ENCODE data around the gene KDM2A.

KDM2A gene

GRCh38 chr11:67282876-67283371 lies 163.9 kb downstream of the KDM2A start:
- no peak for ATAC-seq (ENCODE audit: low read depth)
- Histone ChIP-seq H3K36me3 (ENCODE audit: low read depth) (peaks cover 67% of the 10 kb centered on the region), H3K27ac (ENCODE audit: poor library complexity, severe bottlenecking) (no peak overlapping the region), H3K4me3 (ENCODE audit: severe bottlenecking) (no peak overlapping the region), H3K4me1 (ENCODE audit: insufficient read depth, poor library complexity, severe bottlenecking) (no peaks in the 10 kb centered on the region), H3K9me3 (ENCODE audit: severe bottlenecking) (no peaks in the 10 kb centered on the region), H3K27me3 (ENCODE audit: insufficient read depth, poor library complexity, severe bottlenecking) (no peaks in the 10 kb centered on the region)
- no peak for TF ChIP-seq CTCF (IDR thresholded peaks at IDR 0.05; ENCODE audit: poor library complexity, severe bottlenecking)
- no peak for DNase-seq (ENCODE audit: low spot score)

- no peak for TF ChIP-seq CTCF (IDR thresholded peaks at IDR 0.05; ENCODE audit: poor library complexity, severe bottlenecking)
- H3K9me3 ChIP-seq (ENCODE audit: severe bottlenecking): no peaks in the 10 kb centered on the region
- no peak overlapping the region for H3K27ac ChIP-seq (ENCODE audit: poor library complexity, severe bottlenecking)
- ATAC-seq (ENCODE audit: low read depth): no peak
- no peaks in the 10 kb centered on the region for H3K27me3 ChIP-seq (ENCODE audit: insufficient read depth, poor library complexity, severe bottlenecking)
- no peak for DNase-seq (ENCODE audit: low spot score)
- H3K36me3 ChIP-seq (ENCODE audit: low read depth): peaks cover 65% of the 10 kb centered on the region
- H3K4me1 ChIP-seq (ENCODE audit: insufficient read depth, poor library complexity, severe bottlenecking): no peaks in the 10 kb centered on the region
- H3K4me3 ChIP-seq (ENCODE audit: severe bottlenecking): no peak overlapping the region
Observed at GRCh38 chr11:67283481-67283963, 164.5 kb downstream of the KDM2A start.

- Histone ChIP-seq H3K9me3 (ENCODE audit: severe bottlenecking) (no peaks in the 10 kb centered on the region), H3K27ac (ENCODE audit: poor library complexity, severe bottlenecking) (no peak overlapping the region), H3K4me1 (ENCODE audit: insufficient read depth, poor library complexity, severe bottlenecking) (no peaks in the 10 kb centered on the region), H3K36me3 (ENCODE audit: low read depth) (peaks cover 50% of the 10 kb centered on the region), H3K27me3 (ENCODE audit: insufficient read depth, poor library complexity, severe bottlenecking) (no peaks in the 10 kb centered on the region), H3K4me3 (ENCODE audit: severe bottlenecking) (no peak overlapping the region)
- DNase-seq (ENCODE audit: low spot score): no peak
- no peak for ATAC-seq (ENCODE audit: low read depth)
- TF ChIP-seq CTCF (IDR thresholded peaks at IDR 0.05; ENCODE audit: poor library complexity, severe bottlenecking): no peak
Observed at GRCh38 chr11:67284811-67285540, 165.9 kb downstream of the KDM2A start.

GRCh38 chr11:67285541-67286498 lies 166.8 kb downstream of the KDM2A start:
- DNase-seq (ENCODE audit: low spot score): no peak
- peaks cover 51% of the 10 kb centered on the region for H3K36me3 ChIP-seq (ENCODE audit: low read depth)
- H3K27ac ChIP-seq (ENCODE audit: poor library complexity, severe bottlenecking): no peak overlapping the region
- no peak for TF ChIP-seq CTCF (IDR thresholded peaks at IDR 0.05; ENCODE audit: poor library complexity, severe bottlenecking)
- no peak overlapping the region for H3K4me3 ChIP-seq (ENCODE audit: severe bottlenecking)
- no peaks in the 10 kb centered on the region for H3K27me3 ChIP-seq (ENCODE audit: insufficient read depth, poor library complexity, severe bottlenecking)
- H3K9me3 ChIP-seq (ENCODE audit: severe bottlenecking): no peaks in the 10 kb centered on the region
- ATAC-seq (ENCODE audit: low read depth): no peak
- no peaks in the 10 kb centered on the region for H3K4me1 ChIP-seq (ENCODE audit: insufficient read depth, poor library complexity, severe bottlenecking)

Data from RWPE2 (cell line).